ENCODE measurements around the gene MRPL38. TPM values are rescaled to one million over a fixed set of nuclear protein-coding genes. Genes with fewer than 3 reads are reported as not detected.

The MRPL38 gene
- total RNA-seq, 1 experiment from 2014 or later = 127 TPM

GRCh38 chr17:75925103-75925502, 20.4 kb upstream of the MRPL38 start:
- H3K36me3 ChIP-seq (ENCODE audit: low read depth) = no peaks in the 10 kb centered on the region
- TF ChIP-seq EZH2 (IDR thresholded peaks at IDR 0.05; ENCODE audit: low read depth) (no peak), CTCF (conservative IDR thresholded peaks at IDR 0.05) (no peak)
- no peaks in the 10 kb centered on the region for H3F3A ChIP-seq (ENCODE audit: insufficient read depth, low read depth)
- intact Hi-C loops (cut with micrococcal nuclease; ENCODE audit: unreplicated experiment) = no loop called here
- H4K20me1 ChIP-seq (ENCODE audit: insufficient read depth) = no peaks in the 10 kb centered on the region
- POLR2A ChIA-PET (ENCODE audit: unreplicated experiment) = no interaction called here
- no peaks in the 10 kb centered on the region for H3K4me1 ChIP-seq (replicated peaks; ENCODE audit: insufficient read depth)
- H3K4me3 ChIP-seq = no peak overlapping the region
- H3K9me2 ChIP-seq (ENCODE audit: insufficient read depth) = no peaks in the 10 kb centered on the region
- CTCF ChIA-PET = no interaction called here
- no peaks in the 10 kb centered on the region for H3K9me3 ChIP-seq (ENCODE audit: insufficient read depth, low read depth)
- DNase-seq = no peak
- H3K27ac ChIP-seq = no peak overlapping the region
- H3K4me2 ChIP-seq = no peak overlapping the region
- H3K79me2 ChIP-seq (ENCODE audit: low read depth) = no peaks in the 10 kb centered on the region
- BruUV-seq (replicated peaks) = no TSS peak
- H2AFZ ChIP-seq = no peak overlapping the region
- no peaks in the 10 kb centered on the region for H3K27me3 ChIP-seq (ENCODE audit: insufficient read depth, low read depth)

DNA sequence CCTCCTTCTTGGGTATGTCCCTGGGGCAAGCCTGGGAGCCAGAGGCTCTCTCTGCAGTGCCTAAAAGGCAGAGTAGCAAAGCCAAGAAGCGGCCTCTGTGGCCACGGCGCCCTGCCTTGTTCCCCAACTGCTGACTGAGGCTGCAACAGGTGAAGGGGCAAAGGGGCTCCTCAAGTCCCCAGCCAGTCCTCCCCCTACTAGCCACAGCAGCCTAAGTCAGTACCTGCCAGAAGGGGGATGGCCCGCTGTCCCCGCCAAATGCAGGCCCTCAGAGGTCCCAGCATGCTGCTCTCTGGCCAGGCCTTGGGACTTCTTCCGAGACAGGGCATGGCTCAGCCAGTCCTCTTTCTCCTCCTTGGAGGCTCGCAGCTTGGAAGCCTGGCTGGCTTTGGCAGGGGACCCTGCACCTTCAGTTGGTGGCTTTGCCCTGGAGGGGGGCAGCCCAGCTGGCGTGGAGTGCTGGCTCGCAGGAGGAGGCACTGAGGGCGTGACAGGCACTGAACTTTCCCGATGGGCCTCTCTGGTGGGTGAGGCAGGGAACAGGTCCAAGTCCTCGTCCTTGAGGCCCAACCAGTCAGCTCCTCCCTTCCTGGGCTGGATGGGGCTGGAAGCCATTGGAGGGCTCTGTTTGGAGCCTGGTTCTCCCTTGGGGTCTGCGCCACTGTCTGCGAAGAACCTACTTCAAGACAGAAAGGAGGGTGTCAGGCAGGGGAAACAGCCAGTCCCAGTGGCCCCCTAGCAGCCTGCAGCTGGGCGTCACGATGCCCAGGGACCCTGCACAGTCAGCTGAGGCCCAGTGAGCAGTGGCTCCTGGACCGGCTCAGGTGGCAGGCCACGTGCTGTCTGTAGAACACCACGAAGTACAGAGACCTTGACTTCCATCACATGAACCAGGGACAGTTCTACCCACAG, 18.5 kb upstream of the MRPL38 start:
- H3K36me3 ChIP-seq (ENCODE audit: low read depth) = no peaks in the 10 kb centered on the region

More for the DNA sequence above, 18.5 kb upstream of the MRPL38 start:
- H3F3A ChIP-seq (ENCODE audit: insufficient read depth, low read depth) = no peaks in the 10 kb centered on the region
- intact Hi-C loops (cut with micrococcal nuclease; ENCODE audit: unreplicated experiment) = no loop called here
- ChIA-PET CTCF (no interaction called here), POLR2A (ENCODE audit: unreplicated experiment) (no interaction called here)
- H2AFZ ChIP-seq = no peak overlapping the region
- H3K9me3 ChIP-seq (ENCODE audit: insufficient read depth, low read depth) = no peaks in the 10 kb centered on the region
- H3K27me3 ChIP-seq (ENCODE audit: insufficient read depth, low read depth) = no peaks in the 10 kb centered on the region
- no peaks in the 10 kb centered on the region for H3K4me1 ChIP-seq (replicated peaks; ENCODE audit: insufficient read depth)
- H4K20me1 ChIP-seq (ENCODE audit: insufficient read depth) = no peaks in the 10 kb centered on the region
- no peak overlapping the region for H3K27ac ChIP-seq
- H3K4me2 ChIP-seq = no peak overlapping the region
- TF ChIP-seq EZH2 (IDR thresholded peaks at IDR 0.05; ENCODE audit: low read depth) = no peak
- no peak for TF ChIP-seq CTCF (conservative IDR thresholded peaks at IDR 0.05)
- no peaks in the 10 kb centered on the region for H3K9me2 ChIP-seq (ENCODE audit: insufficient read depth)
- no peak for DNase-seq
- no TSS peak for BruUV-seq (replicated peaks)
- H3K4me3 ChIP-seq = no peak overlapping the region
- H3K79me2 ChIP-seq (ENCODE audit: low read depth) = no peaks in the 10 kb centered on the region

All from PC-9 (cell line).